Astrocyte of the cerebellum (primary cell): Measurements from ENCODE around the gene SERPINH1.
"Not testable (repeated sequence)": the region's sequence is repeated elsewhere in the genome, so short reads cannot be mapped to it uniquely, and the experiment has no call there.

Experiments used
- DNase-seq: peaks from one replicate; pipeline ENCODE4 v3.0.0-alpha.2; 2011; ENCODE audit warnings: low read depth
- H3K4me3 ChIP-seq: 2 replicates; pipeline ENCODE4 v1.5.1; 2011; ENCODE audit warnings: mild to moderate bottlenecking, low read depth, low read length, moderate library complexity
- in situ Hi-C: cut with HindIII; loops from 2 replicates; pipeline ENCODE4 v1.10.0; 2017; ENCODE audit warnings: low sequenced_read_pairs
- TF ChIP-seq, protein P1 (sequence below): IDR thresholded peaks from 2 replicates; pipeline ENCODE4 v1.5.1; 2012; ENCODE audit warnings: low read length, low read depth, moderate library complexity, mild to moderate bottlenecking; ENCODE audit errors: missing control alignments

SERPINH1 gene

GRCh38 chr11:75579841-75580240, 17.8 kb downstream of the SERPINH1 start:
- in situ Hi-C loops: no loop called here
- no peak overlapping the region for H3K4me3 ChIP-seq
- DNase-seq: no peak
- TF ChIP-seq, protein P1, sequence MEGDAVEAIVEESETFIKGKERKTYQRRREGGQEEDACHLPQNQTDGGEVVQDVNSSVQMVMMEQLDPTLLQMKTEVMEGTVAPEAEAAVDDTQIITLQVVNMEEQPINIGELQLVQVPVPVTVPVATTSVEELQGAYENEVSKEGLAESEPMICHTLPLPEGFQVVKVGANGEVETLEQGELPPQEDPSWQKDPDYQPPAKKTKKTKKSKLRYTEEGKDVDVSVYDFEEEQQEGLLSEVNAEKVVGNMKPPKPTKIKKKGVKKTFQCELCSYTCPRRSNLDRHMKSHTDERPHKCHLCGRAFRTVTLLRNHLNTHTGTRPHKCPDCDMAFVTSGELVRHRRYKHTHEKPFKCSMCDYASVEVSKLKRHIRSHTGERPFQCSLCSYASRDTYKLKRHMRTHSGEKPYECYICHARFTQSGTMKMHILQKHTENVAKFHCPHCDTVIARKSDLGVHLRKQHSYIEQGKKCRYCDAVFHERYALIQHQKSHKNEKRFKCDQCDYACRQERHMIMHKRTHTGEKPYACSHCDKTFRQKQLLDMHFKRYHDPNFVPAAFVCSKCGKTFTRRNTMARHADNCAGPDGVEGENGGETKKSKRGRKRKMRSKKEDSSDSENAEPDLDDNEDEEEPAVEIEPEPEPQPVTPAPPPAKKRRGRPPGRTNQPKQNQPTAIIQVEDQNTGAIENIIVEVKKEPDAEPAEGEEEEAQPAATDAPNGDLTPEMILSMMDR: no peak

- H3K4me3 ChIP-seq: no peak overlapping the region
- TF ChIP-seq, protein P1: no peak
- in situ Hi-C loops: no loop called here
These were observed 20.4 kb downstream of the SERPINH1 start for GRCh38 chr11:75582506-75582894.

GRCh38 chr11:75582895-75583717, 21.1 kb downstream of the SERPINH1 start:
- H3K4me3 ChIP-seq: peak overlapping the region; percentile 56
- TF ChIP-seq, protein P1: peak; percentile 51
- peak; percentile 32 for DNase-seq
- in situ Hi-C loops: no loop called here

More at GRCh38 chr11:75582506-75582894, 20.4 kb downstream of the SERPINH1 start:
- no peak for DNase-seq

DNA sequence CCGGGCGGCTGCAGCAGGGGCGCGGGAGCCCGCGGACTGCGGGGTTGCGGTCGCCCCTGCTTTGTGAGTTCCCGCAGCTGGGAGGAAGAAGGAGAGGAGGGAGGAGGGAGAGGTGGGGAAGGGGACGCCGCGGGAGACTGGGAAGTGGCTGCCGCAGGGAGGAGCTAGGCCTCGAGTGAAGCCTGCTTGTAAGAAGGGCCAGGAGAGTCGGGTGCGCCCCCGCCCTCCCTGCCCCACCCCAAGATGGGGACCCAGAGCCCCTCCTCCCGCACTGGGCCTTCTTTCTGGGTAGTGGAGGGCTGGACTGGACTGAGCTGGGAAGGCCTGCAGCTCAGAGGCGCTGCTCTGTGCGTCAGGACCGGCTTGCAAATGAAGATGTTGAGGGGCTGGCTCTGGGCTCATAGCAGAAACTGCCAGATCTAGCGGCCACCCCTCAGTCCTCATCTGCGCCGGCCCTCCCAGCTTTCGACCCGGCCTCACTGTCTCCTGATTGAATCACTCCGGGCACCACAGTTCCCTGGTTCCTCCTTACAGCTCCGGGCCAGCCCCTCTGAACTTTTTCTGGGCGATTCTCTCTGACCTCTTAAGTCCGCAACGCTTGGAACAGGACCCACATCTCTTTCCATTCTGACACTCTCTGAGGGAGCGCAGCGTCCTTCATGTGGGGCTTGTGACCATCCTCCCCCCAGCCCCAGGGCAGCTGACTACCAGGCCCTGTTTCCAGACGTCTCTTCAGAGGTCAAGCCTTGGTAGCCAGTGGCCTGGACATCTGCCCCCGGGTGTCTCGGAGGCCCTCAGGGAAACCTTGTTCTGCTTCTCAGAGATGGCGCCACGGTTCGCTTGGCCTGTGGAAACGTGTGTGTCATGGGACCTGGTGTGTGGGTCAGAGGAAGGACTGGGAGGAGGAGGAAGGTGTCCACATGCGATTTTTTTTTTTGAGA, 21.9 kb downstream of the SERPINH1 start:
- H3K4me3 ChIP-seq: peak overlapping the region; percentile 56
- DNase-seq: no peak
- TF ChIP-seq, protein P1: no peak
- in situ Hi-C loops: no loop called here

DNA sequence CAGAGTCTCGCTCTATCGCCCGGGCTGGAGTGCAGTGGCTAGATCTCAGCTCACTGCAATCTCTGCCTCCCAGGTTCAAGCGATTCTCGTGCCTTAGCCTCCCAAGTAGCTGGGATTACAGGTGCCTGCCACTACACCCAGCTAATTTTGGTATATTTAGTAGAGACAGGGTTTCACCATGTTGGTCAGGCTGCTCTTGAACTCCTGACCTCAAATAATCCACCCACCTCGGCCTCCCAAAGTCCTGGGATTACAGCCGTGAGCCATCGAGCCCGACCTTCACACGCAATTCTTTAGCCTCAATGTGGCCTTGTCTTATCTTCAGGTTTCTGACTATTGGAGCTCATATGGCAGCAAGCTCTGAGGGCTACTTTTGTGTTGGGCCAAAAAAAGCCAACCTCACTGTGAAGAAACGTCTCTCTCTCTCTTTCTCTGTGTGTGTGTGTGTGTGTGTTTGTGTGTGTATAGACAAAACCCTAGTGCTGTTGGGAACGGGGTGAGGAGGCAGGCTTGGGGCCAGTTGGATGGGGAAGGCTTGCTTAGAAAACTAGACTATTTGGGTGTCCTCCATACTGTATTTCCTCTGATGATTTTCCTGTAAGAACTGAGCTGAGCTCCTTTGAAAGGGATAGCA, 22.7 kb downstream of the SERPINH1 start:
- DNase-seq, in situ Hi-C loops, H3K4me3 ChIP-seq: not testable (repeated sequence)

DNA sequence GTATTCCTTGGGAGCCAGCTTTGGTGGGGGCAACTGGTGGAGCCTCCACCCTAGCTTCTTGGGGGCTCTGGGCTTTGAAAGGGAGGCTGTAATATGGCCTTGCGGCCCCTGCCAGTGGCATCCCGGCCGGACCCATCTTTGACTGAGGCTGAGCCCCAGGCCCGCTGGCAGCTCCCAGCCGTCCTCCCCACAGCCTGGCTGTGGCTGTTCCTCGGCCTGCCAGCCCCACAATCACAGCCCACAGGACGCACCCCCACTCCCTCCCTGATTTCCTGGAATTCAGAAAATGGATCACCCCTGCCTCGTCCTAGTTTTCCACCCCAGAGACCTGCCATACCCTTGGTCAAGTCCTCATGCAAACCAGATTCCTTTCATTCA, 23.2 kb downstream of the SERPINH1 start:
- TF ChIP-seq, protein P1: no peak
- no peak for DNase-seq
- in situ Hi-C loops: no loop called here
- no peak overlapping the region for H3K4me3 ChIP-seq
